SU-DHL-6 (cell line): ENCODE results near the gene GGA1.

Experiments
- H2AFZ ChIP-seq: fragments of 200-600 bp; sonication (generic); 2 replicates; pipeline ENCODE4 v1.6.1; 2014; ENCODE audit warnings: low read depth, mild to moderate bottlenecking, moderate library complexity, mixed read lengths, antibody characterized with exemption, low read length; ENCODE audit not compliant: severe bottlenecking
- H3F3A ChIP-seq: fragments of 200-600 bp; shearing (Covaris generic); 2 replicates; pipeline ENCODE4 v1.6.0; 2016; ENCODE audit warnings: antibody characterized with exemption, mild to moderate bottlenecking; ENCODE audit not compliant: insufficient read depth
- H3K27ac ChIP-seq: fragments of 200-600 bp; sonication (generic); 2 replicates; pipeline ENCODE4 v1.5.1; 2016; ENCODE audit warnings: low read depth, mild to moderate bottlenecking, low read length, moderate library complexity, mixed read lengths
- H3K27me3 ChIP-seq: fragments of 200-600 bp; sonication (generic), shearing (Covaris generic); 2 replicates; pipeline ENCODE4 v1.6.0; 2014; ENCODE audit warnings: mild to moderate bottlenecking, low read length
- H3K36me3 ChIP-seq: fragments of 200-600 bp; sonication (generic); 2 replicates; pipeline ENCODE4 v1.6.1; 2014; ENCODE audit warnings: mild to moderate bottlenecking, low read length, mixed read lengths
- H3K4me2 ChIP-seq: fragments of 300-600, 200-600 bp; shearing (Covaris generic), sonication (generic); 2 replicates; pipeline ENCODE4 v1.6.0; 2014; ENCODE audit warnings: low read length, low read depth, mild to moderate bottlenecking; ENCODE audit not compliant: poor library complexity, severe bottlenecking
- H3K4me3 ChIP-seq: fragments of 200-600 bp; sonication (generic); 2 replicates; pipeline ENCODE4 v1.5.1; 2014; ENCODE audit warnings: antibody characterized with exemption, low read length, mild to moderate bottlenecking, mixed read lengths; ENCODE audit not compliant: insufficient read depth, poor library complexity, severe bottlenecking
- H3K79me2 ChIP-seq: fragments of 200-600 bp; sonication (generic); 2 replicates; pipeline ENCODE4 v1.6.1; 2014; ENCODE audit warnings: mild to moderate bottlenecking, low read length, moderate library complexity; ENCODE audit not compliant: insufficient read depth
- H3K9ac ChIP-seq: fragments of 200-600 bp; sonication (generic); 2 replicates; pipeline ENCODE4 v1.7.0; 2014; ENCODE audit warnings: mild to moderate bottlenecking, low read length
- H3K9me2 ChIP-seq: fragments of 200-600 bp; sonication (generic); replicated peaks from 2 replicates; pipeline ENCODE4 v1.6.1; 2014; ENCODE audit warnings: low read length; ENCODE audit not compliant: insufficient read depth
- H3K9me3 ChIP-seq: fragments of 200-600 bp; sonication (generic); 2 replicates; pipeline ENCODE4 v1.6.1; 2014; ENCODE audit warnings: low read length, mixed read lengths; ENCODE audit not compliant: insufficient read depth
- H4K20me1 ChIP-seq: fragments of 200-600 bp; sonication (generic); 2 replicates; pipeline ENCODE4 v1.6.1; 2014; ENCODE audit warnings: low read depth, mild to moderate bottlenecking, antibody characterized with exemption, low read length, moderate library complexity, mixed read lengths
- EZH2phosphoT487 ChIP-seq: fragments of 200-600 bp; sonication (generic), shearing (Covaris generic); conservative IDR thresholded peaks from 2 replicates; pipeline ENCODE4 v1.6.1; 2018; ENCODE audit warnings: mild to moderate bottlenecking, antibody characterized with exemption, low read length, moderate library complexity, mixed read lengths
- TF ChIP-seq, protein P1 (sequence below): fragments of 200-600 bp; sonication (generic); IDR thresholded peaks from one replicate; pipeline ENCODE4 v1.5.1; 2017; ENCODE audit warnings: antibody characterized with exemption, mild to moderate bottlenecking, low read length, moderate library complexity; ENCODE audit not compliant: insufficient read depth, poor library complexity, severe bottlenecking

The GGA1 gene

DNA sequence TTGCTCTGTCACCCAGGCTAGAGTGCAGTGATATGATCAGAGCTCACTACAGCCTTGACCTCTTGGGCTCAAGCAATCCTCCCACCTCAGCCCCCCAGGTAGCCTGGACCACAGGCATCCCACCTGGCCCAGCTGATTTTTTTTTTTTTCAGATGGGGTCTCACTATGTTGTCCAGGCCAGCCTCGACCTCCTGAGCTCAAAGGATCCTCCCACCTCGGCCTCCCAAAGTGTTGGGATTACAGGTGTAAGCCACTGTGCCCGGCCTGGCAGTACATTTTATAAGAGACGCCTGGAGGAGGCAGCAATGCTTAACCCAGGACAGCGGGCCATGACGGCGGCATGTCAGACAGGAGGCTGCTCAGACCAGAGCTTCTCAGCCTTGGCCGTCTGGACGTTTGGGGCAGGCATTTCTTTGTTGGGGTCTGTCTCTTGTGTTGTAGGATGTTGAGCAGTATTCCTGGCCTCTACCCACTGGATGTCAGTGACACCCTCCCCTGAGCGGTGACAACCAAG, 33.1 kb upstream of the GGA1 start:
- Histone ChIP-seq H4K20me1 (no peaks in the 10 kb centered on the region), H3K9ac (no peak overlapping the region), H3K27ac (no peak overlapping the region), H3K9me3 (no peaks in the 10 kb centered on the region), H3K4me2 (no peak overlapping the region), H3K9me2 (no peaks in the 10 kb centered on the region), H3K36me3 (no peaks in the 10 kb centered on the region), H3K27me3 (no peaks in the 10 kb centered on the region), H3F3A (no peaks in the 10 kb centered on the region), H3K79me2 (no peaks in the 10 kb centered on the region), H2AFZ (no peak overlapping the region), H3K4me3 (no peak overlapping the region)
- TF ChIP-seq, protein P1, sequence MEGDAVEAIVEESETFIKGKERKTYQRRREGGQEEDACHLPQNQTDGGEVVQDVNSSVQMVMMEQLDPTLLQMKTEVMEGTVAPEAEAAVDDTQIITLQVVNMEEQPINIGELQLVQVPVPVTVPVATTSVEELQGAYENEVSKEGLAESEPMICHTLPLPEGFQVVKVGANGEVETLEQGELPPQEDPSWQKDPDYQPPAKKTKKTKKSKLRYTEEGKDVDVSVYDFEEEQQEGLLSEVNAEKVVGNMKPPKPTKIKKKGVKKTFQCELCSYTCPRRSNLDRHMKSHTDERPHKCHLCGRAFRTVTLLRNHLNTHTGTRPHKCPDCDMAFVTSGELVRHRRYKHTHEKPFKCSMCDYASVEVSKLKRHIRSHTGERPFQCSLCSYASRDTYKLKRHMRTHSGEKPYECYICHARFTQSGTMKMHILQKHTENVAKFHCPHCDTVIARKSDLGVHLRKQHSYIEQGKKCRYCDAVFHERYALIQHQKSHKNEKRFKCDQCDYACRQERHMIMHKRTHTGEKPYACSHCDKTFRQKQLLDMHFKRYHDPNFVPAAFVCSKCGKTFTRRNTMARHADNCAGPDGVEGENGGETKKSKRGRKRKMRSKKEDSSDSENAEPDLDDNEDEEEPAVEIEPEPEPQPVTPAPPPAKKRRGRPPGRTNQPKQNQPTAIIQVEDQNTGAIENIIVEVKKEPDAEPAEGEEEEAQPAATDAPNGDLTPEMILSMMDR, result no peak
- TF ChIP-seq EZH2phosphoT487, result no peak

DNA sequence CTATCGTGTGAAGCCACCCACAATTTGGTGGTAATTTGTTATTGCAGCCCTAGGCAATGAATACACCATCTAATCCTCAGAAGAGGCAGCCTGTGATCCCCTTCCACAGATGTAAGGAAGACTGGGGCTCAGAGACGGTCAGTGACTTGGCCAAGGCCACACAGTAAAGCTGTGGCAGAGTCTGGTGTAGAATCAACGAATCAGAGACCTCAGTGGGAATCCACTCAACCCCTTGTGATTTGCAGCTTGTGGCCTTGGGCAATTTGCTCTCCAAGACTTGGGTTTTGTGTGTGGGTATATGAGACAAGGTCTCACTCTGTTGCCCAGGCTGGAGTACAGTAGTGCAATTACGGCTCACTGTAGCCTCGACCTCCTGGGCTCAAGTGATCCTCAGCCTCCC, 30.6 kb upstream of the GGA1 start:
- TF ChIP-seq, protein P1, result no peak
- no peak for TF ChIP-seq EZH2phosphoT487

DNA sequence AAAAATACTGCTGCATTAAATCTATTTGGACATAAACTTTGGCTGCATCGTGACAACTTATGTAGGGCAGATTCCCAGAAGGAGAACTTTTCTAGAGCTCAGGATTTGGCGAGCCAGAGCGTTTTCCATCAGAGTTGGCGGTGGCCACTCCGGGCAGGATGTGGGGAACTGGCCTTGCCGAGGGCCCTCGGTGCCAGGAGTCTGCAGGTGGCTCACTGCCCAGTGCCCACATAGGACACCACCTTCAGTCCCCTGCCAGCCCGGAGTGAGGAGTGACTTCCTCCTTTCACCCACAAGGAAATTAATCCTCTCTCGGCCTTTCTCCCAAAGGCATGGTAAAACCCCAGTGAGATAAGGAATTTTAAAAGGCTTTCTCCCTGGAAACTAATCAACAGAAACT, 27.1 kb upstream of the GGA1 start:
- no peak overlapping the region for H3K27ac ChIP-seq
- TF ChIP-seq EZH2phosphoT487, result no peak
- TF ChIP-seq, protein P1, result no peak
- H3K4me2 ChIP-seq, result no peak overlapping the region
- H3K9me2 ChIP-seq, result no peaks in the 10 kb centered on the region
- H3K9ac ChIP-seq, result no peak overlapping the region
- no peaks in the 10 kb centered on the region for H3K36me3 ChIP-seq
- no peaks in the 10 kb centered on the region for H3K79me2 ChIP-seq
- H3K4me3 ChIP-seq, result no peak overlapping the region
- H4K20me1 ChIP-seq, result no peaks in the 10 kb centered on the region
- H3K9me3 ChIP-seq, result no peaks in the 10 kb centered on the region
- H3F3A ChIP-seq, result no peaks in the 10 kb centered on the region
- H3K27me3 ChIP-seq, result no peaks in the 10 kb centered on the region
- no peak overlapping the region for H2AFZ ChIP-seq

More for the DNA sequence above, 30.6 kb upstream of the GGA1 start:
- H3K4me2 ChIP-seq, result no peak overlapping the region
- no peaks in the 10 kb centered on the region for H3K79me2 ChIP-seq
- no peak overlapping the region for H3K27ac ChIP-seq
- H3K9me2 ChIP-seq, result no peaks in the 10 kb centered on the region
- H3K27me3 ChIP-seq, result no peaks in the 10 kb centered on the region
- H3K4me3 ChIP-seq, result no peak overlapping the region
- H2AFZ ChIP-seq, result no peak overlapping the region
- no peaks in the 10 kb centered on the region for H3K9me3 ChIP-seq
- no peak overlapping the region for H3K9ac ChIP-seq
- H3F3A ChIP-seq, result no peaks in the 10 kb centered on the region
- no peaks in the 10 kb centered on the region for H3K36me3 ChIP-seq
- no peaks in the 10 kb centered on the region for H4K20me1 ChIP-seq
